Measurements from ENCODE around the gene HELZ2.

GRCh38 chr20:63540417-63541186, 33.4 kb downstream of the HELZ2 start:
- TF ChIP-seq CTCF (conservative IDR thresholded peaks at IDR 0.05; ENCODE audit: low read length) (no peak), EZH2phosphoT487 (IDR thresholded peaks at IDR 0.05; ENCODE audit: borderline replicate concordance) (no peak)

Data from Loucy (cell line).